Activated CD8-positive, alpha-beta memory T cell treated with anti-CD3 and anti-CD28 coated beads for 4 hours (primary cell): Measurements from ENCODE around the gene INPPL1.

ENCODE experiments used
- DNase-seq, 2 donors: peaks; one replicate each; pipeline ENCODE4 v3.0.0-alpha.2; 2020; ENCODE audit warnings: low read depth in 2 of 2

The INPPL1 gene

GRCh38 chr11:72232260-72233055 lies 7.9 kb downstream of the INPPL1 start:
- no peak for DNase-seq

GRCh38 chr11:72233056-72233772 lies 8.6 kb downstream of the INPPL1 start:
- no peak for DNase-seq

GRCh38 chr11:72233773-72234513 lies 9.4 kb downstream of the INPPL1 start:
- DNase-seq = no peak

- no peak for DNase-seq
These were observed 9.9 kb downstream of the INPPL1 start for GRCh38 chr11:72234514-72234830.

GRCh38 chr11:72234920-72235319 lies 10.4 kb downstream of the INPPL1 start:
- no peak for DNase-seq

- no peak for DNase-seq
These were observed 10.9 kb downstream of the INPPL1 start for GRCh38 chr11:72235351-72236057.

GRCh38 chr11:72236083-72236697 lies 11.6 kb downstream of the INPPL1 start:
- DNase-seq = no peak

- no peak for DNase-seq
These were observed 12.2 kb downstream of the INPPL1 start for GRCh38 chr11:72236774-72237111.

- DNase-seq = no peak
These were observed 12.8 kb downstream of the INPPL1 start for GRCh38 chr11:72237112-72237931.

GRCh38 chr11:72238040-72238450 lies 13.5 kb downstream of the INPPL1 start:
- DNase-seq = no peak

- DNase-seq = no peak
These were observed 14.1 kb downstream of the INPPL1 start for GRCh38 chr11:72238492-72239312.

GRCh38 chr11:72239313-72239848 lies 14.8 kb downstream of the INPPL1 start:
- DNase-seq = no peak

- no peak for DNase-seq
These were observed 15.4 kb downstream of the INPPL1 start for GRCh38 chr11:72239849-72240460.

- DNase-seq = no peak
These were observed 16.1 kb downstream of the INPPL1 start for GRCh38 chr11:72240461-72241290.

- no peak for DNase-seq
These were observed 16.8 kb downstream of the INPPL1 start for GRCh38 chr11:72241291-72241781.

GRCh38 chr11:72242141-72242540 lies 17.6 kb downstream of the INPPL1 start:
- no peak for DNase-seq

- DNase-seq = no peak
These were observed 18.8 kb downstream of the INPPL1 start for GRCh38 chr11:72243173-72244059.
